ENCODE data around the gene ARHGEF12. TPM values are rescaled to one million over a fixed set of nuclear protein-coding genes. Genes with fewer than 3 reads are reported as not detected.
A peak's percentile ranks its signal among the peaks of the same experiment; 100 is the strongest.

ARHGEF12 gene
- total RNA-seq, 1 donor from 2014 or later, result 138 TPM

DNA sequence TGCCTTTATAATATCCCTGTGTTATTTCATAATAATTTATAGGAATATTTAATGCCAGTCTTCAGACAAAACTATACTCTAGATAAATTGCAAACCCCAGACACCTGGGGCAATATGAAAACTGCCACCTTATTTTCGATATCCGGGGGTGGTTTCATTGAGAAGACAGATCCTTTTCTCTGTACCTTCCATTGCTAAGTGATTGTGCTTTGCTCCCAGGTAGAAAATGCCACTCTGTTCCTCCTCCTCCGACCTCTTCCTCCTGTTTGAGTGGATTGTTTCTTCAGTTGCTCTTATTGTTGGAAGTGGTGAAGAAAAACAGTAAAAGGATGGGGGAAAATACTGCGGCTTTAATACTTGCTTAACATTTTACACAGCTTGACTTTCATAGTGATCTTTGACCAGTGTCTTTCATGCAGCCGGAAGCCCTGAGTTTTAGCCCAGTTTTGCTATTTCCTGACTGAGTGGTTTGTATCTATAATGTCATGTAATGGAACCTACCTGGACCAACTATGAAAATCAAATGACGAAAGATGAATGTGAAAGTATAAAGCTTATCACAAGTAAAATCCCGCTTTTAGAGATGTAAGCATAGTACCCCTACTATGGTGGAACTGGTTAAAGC is 169.7 kb downstream of the ARHGEF12 start:
- intact Hi-C loops (cut with DNase I), result no loop called here

DNA sequence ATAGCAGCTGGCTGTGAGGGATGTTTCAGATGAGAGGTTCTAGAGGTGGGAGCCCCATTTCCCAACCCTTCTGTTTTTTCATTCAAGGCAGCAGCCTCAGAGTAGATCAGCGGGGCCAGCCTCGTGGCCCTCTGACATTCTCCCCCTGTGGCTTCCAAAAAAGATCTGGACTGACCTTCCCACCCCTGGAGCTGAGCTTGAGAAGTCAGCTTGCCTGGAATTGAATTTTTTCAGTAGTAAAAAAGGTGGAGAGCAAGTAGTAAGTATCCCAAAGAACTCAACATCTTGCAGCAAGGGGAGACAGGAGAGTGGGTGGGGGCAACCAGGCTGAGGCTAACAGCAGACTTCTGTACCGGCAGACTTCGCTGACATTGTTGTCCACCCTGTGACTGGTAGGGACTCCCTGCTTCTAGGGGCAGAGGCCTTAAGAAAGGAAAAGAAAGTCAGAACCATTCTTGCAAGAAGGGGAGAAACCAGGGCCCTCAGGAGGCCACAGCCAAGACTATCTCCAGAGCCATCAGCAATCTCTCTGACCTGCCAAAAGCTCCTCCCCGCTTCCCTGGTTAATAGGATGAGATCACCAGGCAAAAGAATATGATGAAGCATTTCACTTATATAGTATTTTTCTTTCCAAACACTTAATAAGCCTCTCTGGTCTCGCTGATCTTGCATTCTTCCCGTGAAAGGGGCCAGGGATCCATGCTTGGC is 173.3 kb downstream of the ARHGEF12 start:
- no peak for DNase-seq (ENCODE audit: low spot score)
- intact Hi-C loops (cut with DNase I), result loop anchor here (2.0 to 5.0 kb wide), 5 partner anchors 53 to 683 kb away; no protein-coding TSS in a partner anchor

More for the DNA sequence above, 169.7 kb downstream of the ARHGEF12 start:
- no peak for DNase-seq (ENCODE audit: low spot score)

DNA sequence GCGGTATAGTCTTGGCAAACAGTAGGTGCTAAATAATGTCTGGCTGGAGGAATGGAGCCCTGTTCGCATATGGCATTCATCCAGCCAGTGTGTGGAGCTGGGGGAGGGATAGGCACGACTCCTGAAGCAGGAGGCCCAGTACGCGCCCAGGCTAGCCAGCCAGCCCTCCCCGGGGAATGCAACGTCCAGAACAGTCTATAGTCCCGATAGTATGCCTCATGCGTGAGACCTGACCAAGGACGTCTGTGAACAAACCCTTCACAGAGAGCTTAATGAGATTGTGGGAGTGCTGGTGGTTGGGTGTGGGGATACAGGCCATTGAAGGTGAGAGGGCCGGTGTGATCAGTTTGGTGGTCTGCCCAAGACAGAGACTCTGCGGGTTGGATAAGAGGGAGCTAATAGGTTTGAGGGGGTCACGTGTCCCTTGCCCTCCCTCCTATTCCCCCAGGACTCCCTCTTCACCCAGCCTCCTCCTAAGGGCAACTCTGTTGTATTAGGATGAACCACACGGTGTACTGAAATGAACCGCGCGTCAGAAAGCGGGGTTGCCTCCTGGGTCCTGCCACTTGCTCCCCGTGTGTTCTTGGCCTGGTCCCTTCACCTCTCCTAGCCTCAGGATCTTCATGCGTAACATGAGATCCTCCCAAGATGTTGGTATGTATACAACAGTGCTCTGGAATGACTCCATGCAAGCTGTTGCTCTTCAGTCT is 174.3 kb downstream of the ARHGEF12 start:
- intact Hi-C loops (cut with DNase I), result loop anchor here (1.0 to 5.0 kb wide), 6 partner anchors 52 to 682 kb away; no protein-coding TSS in a partner anchor
- DNase-seq (ENCODE audit: low spot score), result no peak

DNA sequence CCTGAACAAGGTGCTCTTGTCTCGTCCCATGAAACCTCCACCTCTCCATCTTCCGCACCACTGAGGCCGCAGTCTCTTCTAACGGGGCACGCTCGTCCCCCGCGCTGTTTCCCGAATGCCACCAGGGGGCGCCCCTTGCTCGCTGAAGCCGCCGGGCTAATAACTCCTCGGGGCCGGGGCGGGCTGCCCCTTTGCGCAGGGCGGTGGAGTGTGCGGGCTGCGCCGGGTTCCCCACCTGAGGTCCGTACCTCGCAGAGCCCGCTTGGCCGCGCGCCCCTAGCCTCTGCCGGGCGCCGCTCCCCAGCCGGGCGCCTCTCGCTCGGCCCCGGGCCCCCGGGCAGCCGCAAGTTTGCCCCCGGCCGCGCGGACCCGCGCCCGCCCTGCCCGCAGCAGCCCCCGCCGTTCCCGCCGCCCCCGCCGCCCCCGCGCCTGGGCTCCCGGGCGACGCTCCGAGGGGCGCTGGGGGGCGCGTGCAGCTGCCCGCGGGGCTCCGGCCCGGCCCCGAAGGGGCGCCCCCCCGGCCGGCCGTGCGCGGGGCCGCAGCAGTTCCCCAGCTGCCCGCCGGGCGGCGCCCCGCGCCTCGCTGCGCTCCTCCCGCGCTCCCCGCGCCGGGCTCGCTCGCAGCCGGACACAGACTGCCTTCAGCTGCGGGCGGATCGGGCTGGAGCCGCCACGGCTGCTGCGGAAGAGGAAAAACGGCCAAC is 175.1 kb downstream of the ARHGEF12 start, which contains the start of gene GRIK4:
TSS of gene GRIK4 (plus strand) at position 633 of the 704 bp plus-strand sequence. CDS start 148,571 bp downstream, outside the sequence.
- intact Hi-C loops (cut with DNase I), result loop anchor here (1.0 to 5.0 kb wide), 6 partner anchors 51 to 681 kb away; no protein-coding TSS in a partner anchor
- DNase-seq (ENCODE audit: low spot score), result peak; percentile 90

DNA sequence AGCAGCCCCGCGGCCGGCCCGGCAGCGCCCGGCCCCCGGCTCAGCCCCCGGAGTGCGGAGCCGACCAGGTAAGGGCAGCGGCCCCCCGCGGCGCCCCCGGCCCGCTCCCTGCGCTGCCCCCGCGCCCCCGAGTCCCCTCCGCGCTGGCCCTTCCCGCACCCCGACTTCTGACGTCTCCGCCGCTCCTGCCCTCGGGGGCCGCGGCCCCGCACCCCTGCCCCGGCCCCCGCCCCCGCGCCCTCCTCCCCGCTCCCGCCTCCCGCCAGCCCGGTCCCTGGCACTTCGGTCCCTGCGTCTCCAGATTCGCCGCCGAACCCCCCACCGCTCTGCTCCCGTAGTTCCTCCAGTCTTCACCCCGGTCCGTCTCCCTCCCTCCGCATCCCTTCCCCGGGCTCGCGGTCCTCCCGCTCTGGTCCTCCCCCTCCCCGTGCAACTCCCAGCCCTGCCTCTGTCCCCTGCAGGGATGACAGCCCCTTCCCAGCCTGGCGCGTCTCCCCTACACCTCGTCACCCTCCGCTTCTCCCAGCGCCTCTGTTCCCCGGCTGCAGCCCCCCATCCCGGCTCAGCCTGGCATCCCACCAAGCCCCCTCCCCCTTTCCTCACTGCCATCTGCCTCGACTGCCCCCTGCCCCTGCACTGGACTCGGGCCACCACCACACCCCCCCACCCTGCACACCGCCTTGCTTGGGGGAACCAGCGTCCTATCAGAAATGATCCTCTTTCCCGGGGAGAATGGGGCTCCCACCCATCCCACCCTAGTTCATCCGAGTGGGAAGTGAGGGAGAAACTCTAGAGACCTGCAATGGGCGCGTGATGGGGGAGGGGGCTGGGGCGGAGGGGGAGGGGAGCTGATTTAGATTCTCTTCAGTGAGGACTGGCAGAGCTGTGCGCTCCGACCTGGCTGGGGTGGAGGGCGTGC is 175.9 kb downstream of the ARHGEF12 start:
- peak; percentile 57 for DNase-seq (ENCODE audit: low spot score)
- intact Hi-C loops (cut with DNase I), result loop anchor here (1.0 to 5.0 kb wide), 6 partner anchors 50 to 680 kb away; no protein-coding TSS in a partner anchor

DNA sequence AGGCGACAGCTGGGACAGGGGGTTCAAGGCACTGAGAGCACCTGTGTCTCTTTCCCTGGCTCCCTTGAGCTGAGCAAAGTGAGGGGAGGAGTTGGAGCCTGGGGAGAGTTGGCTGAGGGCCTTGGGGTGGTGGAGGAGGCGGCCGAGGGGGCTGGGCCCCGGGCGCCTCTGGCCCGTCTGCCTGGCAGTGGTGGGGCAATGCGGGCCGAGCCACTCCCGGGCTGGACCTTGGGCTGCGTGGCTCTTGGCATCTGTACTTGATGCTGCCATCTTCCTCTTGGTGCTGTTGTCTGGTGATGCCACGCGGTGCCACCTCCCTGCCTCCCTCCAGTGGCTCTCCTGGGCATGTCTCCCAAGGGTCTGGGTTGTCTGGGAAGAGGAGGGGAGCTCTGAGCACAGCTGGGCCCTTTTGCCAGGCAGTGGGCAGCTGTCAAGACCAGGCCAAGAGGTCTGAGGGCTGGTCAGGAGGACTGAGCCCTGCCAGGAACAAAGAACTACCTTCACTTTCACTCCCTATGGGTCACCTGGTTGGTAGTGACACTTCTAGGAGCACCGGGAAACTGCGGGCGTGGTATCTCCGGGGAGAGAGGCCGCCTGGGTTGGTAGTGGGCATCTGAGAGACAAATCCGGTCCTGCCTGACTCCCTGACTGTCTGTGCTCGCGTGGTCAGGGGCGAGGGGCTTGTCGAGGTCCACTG is 176.7 kb downstream of the ARHGEF12 start:
- intact Hi-C loops (cut with DNase I), result loop anchor here (5.0 kb wide), 3 partner anchors 49 to 679 kb away; no protein-coding TSS in a partner anchor
- DNase-seq (ENCODE audit: low spot score), result peak; percentile 65

DNA sequence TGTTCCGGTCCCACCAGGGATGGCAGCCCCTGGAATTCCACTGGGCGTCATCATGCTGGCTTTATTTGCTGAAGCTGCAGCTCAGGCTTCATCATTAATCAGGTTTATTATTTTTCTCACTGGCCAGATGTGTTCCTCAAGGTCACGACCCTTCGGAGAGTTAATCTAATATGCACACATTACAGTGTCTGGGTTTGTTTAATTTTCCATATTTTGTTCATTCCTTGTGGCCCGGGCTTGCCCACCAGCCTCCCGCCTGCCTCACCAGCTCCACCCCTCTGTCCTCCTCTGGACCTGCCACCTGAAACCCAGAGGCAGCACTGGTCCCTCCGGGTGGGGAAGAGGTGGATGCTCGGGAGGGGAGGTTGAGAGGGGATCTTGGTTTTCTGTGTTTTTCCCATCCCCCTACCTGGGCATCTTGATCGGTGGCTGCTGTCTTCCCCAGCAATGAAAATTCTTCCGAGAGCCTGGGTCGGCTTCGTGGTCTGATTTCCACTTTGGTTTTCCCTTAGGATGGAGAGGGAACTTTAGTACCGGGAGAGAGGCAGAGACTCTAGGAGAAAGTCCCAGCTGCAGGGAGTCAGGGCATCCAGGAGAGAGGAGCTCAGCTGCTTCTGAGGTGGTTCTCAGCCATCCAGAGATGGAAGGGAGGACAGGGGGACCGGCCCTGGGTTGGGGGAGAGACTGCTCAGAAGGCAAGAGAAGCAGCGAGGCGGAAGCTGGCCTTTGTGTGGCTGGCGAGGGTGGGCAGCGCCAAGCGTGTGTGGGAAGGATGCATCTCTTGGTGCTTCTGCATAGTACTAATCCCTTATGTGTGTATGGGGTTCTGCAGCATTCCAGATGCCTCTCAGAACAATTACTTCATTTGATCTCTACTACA is 177.5 kb downstream of the ARHGEF12 start:
- no peak for DNase-seq (ENCODE audit: low spot score)
- intact Hi-C loops (cut with DNase I), result loop anchor here (5.0 kb wide), 3 partner anchors 49 to 679 kb away; no protein-coding TSS in a partner anchor

DNA sequence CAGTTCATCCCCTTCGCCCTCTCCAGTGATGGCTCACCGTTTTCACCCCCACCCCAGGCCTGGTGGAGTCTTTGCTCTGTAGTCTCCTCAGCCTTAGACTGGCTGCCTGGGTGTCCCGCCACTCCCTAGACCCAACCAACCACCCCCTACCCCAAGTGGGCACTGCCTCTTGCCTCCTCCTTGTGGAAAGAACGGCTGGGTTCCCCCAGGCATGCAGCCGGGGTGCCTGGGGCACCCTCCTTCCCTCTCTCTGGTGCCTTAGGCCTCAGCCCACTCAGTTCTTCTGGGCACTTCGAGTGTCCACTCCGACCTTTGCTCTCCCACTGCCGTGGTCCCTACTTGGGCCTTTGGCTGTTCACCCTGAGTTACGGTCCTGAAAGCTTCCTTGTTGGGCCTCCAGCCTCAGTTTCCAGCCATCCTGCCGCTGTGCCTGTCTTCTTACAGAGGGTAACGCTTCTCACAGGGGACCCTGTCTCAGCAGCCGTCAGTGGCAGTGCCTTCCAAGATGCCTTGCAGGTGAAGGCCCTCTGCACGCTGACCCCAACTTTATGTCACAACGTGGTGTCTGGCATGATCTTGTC is 178.4 kb downstream of the ARHGEF12 start:
- intact Hi-C loops (cut with DNase I), result loop anchor here (5.0 kb wide), 3 partner anchors 48 to 678 kb away; no protein-coding TSS in a partner anchor
- peak; percentile 71 for DNase-seq (ENCODE audit: low spot score)

DNA sequence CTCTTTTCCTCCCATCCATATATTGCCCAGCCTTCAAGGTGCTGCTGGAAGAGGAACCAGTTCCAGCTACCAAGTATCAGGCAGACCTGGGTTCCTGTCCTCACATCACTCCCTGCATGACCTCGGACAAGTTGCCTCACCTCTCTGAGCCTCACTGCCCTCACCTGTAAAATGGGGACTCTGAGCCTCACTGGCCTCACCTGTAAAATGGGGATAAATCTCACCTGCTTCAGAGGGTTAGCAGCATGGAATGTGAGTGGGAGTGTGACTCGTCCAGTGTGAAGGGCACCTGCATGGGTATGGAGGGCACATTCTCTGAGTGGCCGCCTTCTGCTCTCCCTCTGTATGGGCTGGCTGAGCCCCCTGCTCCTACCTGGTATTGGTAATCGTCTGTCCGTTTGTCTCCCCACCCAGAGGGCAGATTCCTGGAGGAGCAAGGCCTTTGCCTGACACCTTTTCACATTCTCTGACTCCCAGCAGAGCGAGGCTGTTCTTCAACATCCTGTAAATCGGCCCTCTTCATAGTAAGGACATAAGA is 179.0 kb downstream of the ARHGEF12 start:
- peak; percentile 53 for DNase-seq (ENCODE audit: low spot score)
- intact Hi-C loops (cut with DNase I), result no loop called here

DNA sequence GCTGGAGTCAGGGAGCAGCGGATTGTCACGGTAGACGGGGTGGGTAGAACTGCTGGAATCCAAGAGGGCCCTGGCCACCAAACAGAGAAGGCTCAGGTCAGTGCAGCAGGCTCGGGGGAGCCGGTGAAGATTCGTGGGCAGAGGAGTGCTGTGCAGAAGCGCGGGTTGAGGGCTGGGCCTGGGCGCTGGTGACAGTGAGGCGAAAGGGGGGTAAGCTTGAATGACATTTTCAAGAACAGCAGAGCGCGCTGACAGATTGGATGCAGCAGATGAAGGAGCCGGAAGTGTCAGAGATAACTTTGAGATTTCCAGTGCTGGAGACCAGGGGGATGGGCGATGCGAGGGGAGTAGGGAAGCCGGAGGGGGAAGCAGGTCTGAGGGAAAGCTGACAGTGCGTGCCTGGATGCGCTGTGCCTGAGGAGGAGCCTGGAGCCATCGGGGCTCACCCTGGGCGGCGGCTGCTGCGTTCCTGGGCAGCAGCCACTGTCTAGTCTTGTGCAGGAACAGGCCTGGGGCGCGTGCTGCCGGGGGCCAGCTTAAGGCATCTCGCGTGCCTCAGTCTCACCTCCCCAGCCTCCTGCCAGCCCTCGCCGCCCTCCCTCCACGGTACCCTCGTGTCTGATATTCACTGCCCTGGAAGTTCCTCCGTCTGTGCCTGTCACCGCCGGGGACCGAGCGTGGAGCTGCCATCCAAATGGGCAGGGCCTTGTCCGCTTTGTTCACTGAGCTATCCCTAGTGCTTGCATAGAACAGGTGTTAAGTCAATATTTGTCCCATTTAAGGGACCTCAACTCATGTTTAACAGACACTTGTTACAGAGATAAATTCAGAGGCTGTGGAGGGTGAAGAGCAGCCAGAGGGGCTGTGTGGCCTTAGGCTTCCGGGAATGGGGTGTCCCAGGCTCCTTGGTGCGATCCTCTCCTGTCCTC is 180.5 kb downstream of the ARHGEF12 start:
- intact Hi-C loops (cut with DNase I), result no loop called here
- peak; percentile 74 for DNase-seq (ENCODE audit: low spot score)

DNA sequence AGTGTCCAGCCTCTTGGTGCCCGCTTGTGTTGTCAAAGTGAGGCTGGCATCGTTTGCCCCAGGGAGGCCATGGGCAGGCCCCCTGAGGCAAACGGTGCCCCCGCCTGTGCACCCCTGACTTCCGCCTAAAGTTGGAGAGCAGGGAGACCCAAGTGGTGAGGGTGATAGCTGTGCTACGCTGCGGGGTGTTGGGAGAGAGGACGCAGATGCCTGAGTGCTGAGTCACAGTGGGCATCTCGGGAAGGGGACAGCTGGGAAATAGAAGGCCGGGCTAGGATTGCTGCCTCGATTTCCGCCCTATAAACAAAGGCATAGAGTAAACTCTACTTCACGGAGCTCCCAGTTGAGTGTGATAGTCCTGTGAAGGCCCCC is 181.2 kb downstream of the ARHGEF12 start:
- intact Hi-C loops (cut with DNase I), result no loop called here
- peak; percentile 51 for DNase-seq (ENCODE audit: low spot score)

DNA sequence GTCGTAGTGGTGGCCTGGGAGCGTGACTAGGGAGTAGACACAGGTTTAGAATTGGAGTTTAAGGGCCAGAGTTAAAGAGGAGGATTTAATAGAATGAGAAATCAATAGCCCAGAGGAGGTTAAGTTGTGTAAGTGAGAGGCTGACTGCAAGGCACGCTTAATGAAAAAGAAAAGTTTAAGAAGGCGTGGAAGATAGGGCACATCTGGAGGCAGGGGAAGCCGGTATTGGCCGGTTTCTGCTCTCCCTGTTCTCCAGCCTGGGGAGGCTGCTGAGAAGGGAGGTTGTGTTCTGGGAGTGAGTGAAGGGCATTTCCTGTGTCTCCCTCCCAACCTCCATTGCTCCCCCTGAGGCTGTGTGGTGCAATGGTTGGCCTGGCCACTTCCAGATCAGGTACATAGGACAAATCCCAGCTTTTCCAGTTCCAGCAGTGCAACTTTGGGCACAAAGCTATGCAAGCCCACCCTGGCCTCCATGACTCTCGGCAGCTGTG is 181.6 kb downstream of the ARHGEF12 start:
- intact Hi-C loops (cut with DNase I), result no loop called here
- DNase-seq (ENCODE audit: low spot score), result peak; percentile 67

DNA sequence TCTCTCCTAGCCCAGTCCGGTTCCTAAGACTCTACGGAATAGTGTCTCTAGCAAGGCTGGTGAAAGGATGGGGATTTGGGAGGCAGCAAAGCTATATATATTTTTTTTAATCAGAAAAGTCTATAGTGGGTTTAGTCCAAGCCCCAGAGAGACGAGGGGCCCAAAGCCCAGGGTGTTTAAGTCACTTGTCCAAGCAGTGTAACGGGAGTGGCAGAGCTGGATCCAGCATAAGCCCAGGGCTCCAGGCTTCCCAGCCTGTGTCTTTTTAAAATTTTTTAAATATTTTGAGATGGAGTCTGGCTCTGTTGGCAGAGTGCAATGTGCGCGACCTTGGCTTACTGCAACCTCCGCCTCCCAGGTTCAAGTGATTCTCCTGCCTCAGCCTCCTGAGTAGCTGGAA is 182.1 kb downstream of the ARHGEF12 start:
- DNase-seq (ENCODE audit: low spot score), result peak; percentile 29
- intact Hi-C loops (cut with DNase I), result no loop called here

DNA sequence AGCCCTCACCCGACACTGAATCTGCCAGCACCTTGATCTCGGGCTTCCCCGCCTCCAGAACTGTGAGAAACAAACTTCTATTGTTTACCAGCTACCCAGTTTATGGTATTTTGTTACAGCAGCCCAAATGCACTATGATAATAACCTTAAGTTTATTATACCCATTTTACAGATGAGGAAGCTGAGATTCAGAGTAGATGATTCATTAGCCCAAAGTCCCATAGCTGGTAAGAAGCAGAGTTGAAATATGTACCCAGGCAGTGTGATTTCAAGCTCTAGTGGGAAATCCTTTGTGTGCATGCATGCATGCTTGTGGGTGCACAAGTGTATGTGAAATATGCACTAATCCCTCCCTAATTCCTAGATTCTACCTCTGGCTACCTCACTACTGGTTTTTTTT is 183.3 kb downstream of the ARHGEF12 start:
- no peak for DNase-seq (ENCODE audit: low spot score)
- intact Hi-C loops (cut with DNase I), result no loop called here

Measured in cardiac septum (tissue), 1 donor.